OCI-LY3 (cell line): ENCODE data around the gene LSM14B.

Experiments used
- CTCF ChIP-seq: fragments of 200-600, 300-600 bp; sonication (generic); IDR thresholded peaks from 2 replicates; pipeline ENCODE4 v1.5.1; 2014; ENCODE audit warnings: antibody characterized with exemption, low read length, low read depth
- EZH2phosphoT487 ChIP-seq: fragments of 200-600 bp; shearing (Covaris generic); IDR thresholded peaks from 2 replicates; pipeline ENCODE4 v1.6.1; 2018; ENCODE audit warnings: antibody characterized with exemption, mixed run types, low read depth

DNA sequence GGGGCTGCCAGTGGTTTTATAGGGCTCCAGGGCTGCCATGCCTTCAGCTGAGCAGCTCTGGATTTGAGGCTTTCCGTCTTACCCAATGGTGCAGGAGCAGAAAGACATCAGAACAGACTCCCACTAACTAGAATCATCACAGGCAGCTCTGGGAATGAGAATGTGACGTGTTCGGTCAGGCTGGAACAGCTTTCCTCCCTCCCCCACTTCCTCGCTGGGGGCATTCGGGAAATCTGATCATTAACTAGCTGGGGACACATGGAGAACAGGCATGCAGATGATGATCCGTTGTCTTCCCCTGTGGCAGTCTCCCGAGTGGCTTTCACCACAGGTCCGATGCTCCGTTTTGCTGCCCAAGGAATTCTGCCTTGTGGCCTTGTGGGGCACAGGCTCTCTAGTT lies 55.0 kb downstream of the LSM14B start:
- TF ChIP-seq EZH2phosphoT487: no peak
- TF ChIP-seq CTCF: no peak
